ENCODE results near the gene NAA38. TPM values are rescaled to one million over a fixed set of nuclear protein-coding genes. Genes with fewer than 3 reads are reported as not detected.

The NAA38 gene
- total and polyA plus RNA-seq, 2 donors (not counting 1 experiment from before 2014, with no cell fraction given), result 20.0 to 80.5 TPM

- CTCF ChIA-PET, result interaction anchor here (0.9 to 2.5 kb wide), 21 partner anchors 11 to 236 kb away, joined by 3 to 19 read pairs (median 6); partner anchors contain the start of genes CYB5D1, KDM6B and NAA38
- H2AFZ ChIP-seq (ENCODE audit: insufficient read depth, low read depth, low read length, poor library complexity, severe bottlenecking), result no peak overlapping the region
- no peak overlapping the region for H3K9ac ChIP-seq (ENCODE audit: low read length)
- no peaks in the 10 kb centered on the region for H3K4me1 ChIP-seq (ENCODE audit: control insufficient read depth in 2 of 2, insufficient read depth in 2 of 2, low read length in 2 of 2)
- no peaks in the 10 kb centered on the region for H3K79me2 ChIP-seq (ENCODE audit: control insufficient read depth, insufficient read depth, low read length)
- H4K20me1 ChIP-seq (ENCODE audit: control insufficient read depth, insufficient read depth, low read length, poor library complexity, severe bottlenecking), result no peaks in the 10 kb centered on the region
- H3K27ac ChIP-seq (ENCODE audit: low read length in 2 of 2), result no peak overlapping the region
- whole genome bisulfite sequencing (ENCODE audit: insufficient coverage), result 91% methylated on average over 9 of the region's 9 CpGs
- H3K36me3 ChIP-seq (replicated peaks in 1 of 2; ENCODE audit: control extremely low read depth in 1 of 2, control insufficient read depth in 1 of 2, extremely low read depth in 1 of 2, insufficient read depth in 2 of 2, low read length in 1 of 2), result no peaks in the 10 kb centered on the region
- Mint-ChIP-seq H3K9me3 (ENCODE audit: insufficient read depth) (no peaks in the 10 kb centered on the region), H3K4me3 (no peak overlapping the region), H3K27ac (no peak overlapping the region), H3K4me1 (no peaks in the 10 kb centered on the region), H3K27me3 (peaks cover 18% of the 10 kb centered on the region)
- POLR2A ChIA-PET, result interaction anchor here (1.1 kb wide), 1 partner anchor 11 kb away, joined by 4 read pairs; no protein-coding TSS in a partner anchor
- no peak for TF ChIP-seq CTCF (IDR thresholded peaks at IDR 0.05)
- TF ChIP-seq EZH2 (IDR thresholded peaks at IDR 0.05; ENCODE audit: borderline replicate concordance, insufficient read depth, low read depth, low read length, poor library complexity, severe bottlenecking), result no peak
- H3K9me3 ChIP-seq (ENCODE audit: control extremely low read depth in 1 of 3, control insufficient read depth in 2 of 3, insufficient read depth in 1 of 3, low read length in 2 of 3), result no peaks in the 10 kb centered on the region
- DNase-seq (no peak), ATAC-seq (ENCODE audit: low read depth) (no peak)
- intact Hi-C loops (cut with micrococcal nuclease), result no loop called here
- H3K4me3 ChIP-seq (ENCODE audit: control extremely low read depth in 1 of 5, extremely low read depth in 1 of 5, insufficient read depth in 1 of 5, low read depth in 2 of 5, low read length in 4 of 5), result no peak overlapping the region
- H3K4me2 ChIP-seq (replicated peaks; ENCODE audit: low read depth, low read length, poor library complexity, severe bottlenecking), result no peak overlapping the region
- H3K27me3 ChIP-seq (replicated peaks in 1 of 4; ENCODE audit: control extremely low read depth in 1 of 4, control insufficient read depth in 3 of 4, insufficient read depth in 4 of 4, low read length in 3 of 4), result no peaks in the 10 kb centered on the region
These were observed 33.1 kb downstream of the NAA38 start for GRCh38 chr17:7824021-7824924.

DNA sequence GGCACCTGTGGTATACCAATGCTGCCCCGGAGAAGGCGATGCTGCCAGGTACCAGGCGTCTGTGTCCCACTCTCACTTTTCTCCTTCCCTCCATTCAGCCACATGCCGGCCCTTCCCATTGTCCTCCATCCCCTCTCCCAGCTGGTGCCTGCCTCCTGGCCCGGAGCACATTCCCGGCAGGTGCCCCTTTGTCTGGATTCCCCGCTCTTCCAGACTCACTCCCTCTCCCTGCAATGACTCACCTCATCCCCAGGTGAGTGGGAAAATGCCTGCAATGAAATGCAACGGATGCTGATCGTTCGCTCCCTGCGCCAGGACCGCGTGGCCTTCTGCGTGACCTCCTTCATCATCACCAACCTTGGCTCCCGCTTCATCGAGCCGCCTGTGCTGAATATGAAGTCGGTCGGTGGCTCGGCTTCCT, 33.8 kb downstream of the NAA38 start:
- Histone ChIP-seq H3K79me2 (ENCODE audit: control insufficient read depth, insufficient read depth, low read length) (no peaks in the 10 kb centered on the region), H3K27me3 (replicated peaks in 1 of 4; ENCODE audit: control extremely low read depth in 1 of 4, control insufficient read depth in 3 of 4, insufficient read depth in 4 of 4, low read length in 3 of 4) (no peaks in the 10 kb centered on the region), H3K9ac (ENCODE audit: low read length) (no peak overlapping the region), H3K36me3 (replicated peaks in 1 of 2; ENCODE audit: control extremely low read depth in 1 of 2, control insufficient read depth in 1 of 2, extremely low read depth in 1 of 2, insufficient read depth in 2 of 2, low read length in 1 of 2) (no peaks in the 10 kb centered on the region), H3K9me3 (ENCODE audit: control extremely low read depth in 1 of 3, control insufficient read depth in 2 of 3, insufficient read depth in 1 of 3, low read length in 2 of 3) (no peaks in the 10 kb centered on the region), H3K4me1 (ENCODE audit: control insufficient read depth in 2 of 2, insufficient read depth in 2 of 2, low read length in 2 of 2) (no peaks in the 10 kb centered on the region), H3K27ac (ENCODE audit: low read length in 2 of 2) (no peak overlapping the region), H3K4me2 (replicated peaks; ENCODE audit: low read depth, low read length, poor library complexity, severe bottlenecking) (no peak overlapping the region), H4K20me1 (ENCODE audit: control insufficient read depth, insufficient read depth, low read length, poor library complexity, severe bottlenecking) (no peaks in the 10 kb centered on the region), H2AFZ (ENCODE audit: insufficient read depth, low read depth, low read length, poor library complexity, severe bottlenecking) (no peak overlapping the region), H3K4me3 (ENCODE audit: control extremely low read depth in 1 of 5, extremely low read depth in 1 of 5, insufficient read depth in 1 of 5, low read depth in 2 of 5, low read length in 4 of 5) (no peak overlapping the region)
- H3K4me1 Mint-ChIP-seq, result no peaks in the 10 kb centered on the region
- no peak for ATAC-seq (ENCODE audit: low read depth)
- H3K9me3 Mint-ChIP-seq (ENCODE audit: insufficient read depth), result no peaks in the 10 kb centered on the region
- 96% methylated on average over 20 of the region's 20 CpGs for WGBS (ENCODE audit: insufficient coverage)
- H3K27ac Mint-ChIP-seq, result no peak overlapping the region
- CTCF ChIA-PET, result interaction anchor here (0.9 to 2.2 kb wide), 14 partner anchors 9 to 296 kb away, joined by 3 to 11 read pairs (median 5); partner anchors contain the start of gene NAA38
- no peak for TF ChIP-seq EZH2 (IDR thresholded peaks at IDR 0.05; ENCODE audit: borderline replicate concordance, insufficient read depth, low read depth, low read length, poor library complexity, severe bottlenecking)
- no peak for TF ChIP-seq CTCF (IDR thresholded peaks at IDR 0.05)
- intact Hi-C loops (cut with micrococcal nuclease), result no loop called here
- no peak overlapping the region for H3K4me3 Mint-ChIP-seq
- DNase-seq, result no peak
- POLR2A ChIA-PET, result no interaction called here
- H3K27me3 Mint-ChIP-seq, result peaks cover 16% of the 10 kb centered on the region

Data from B cell (primary cell).